Measurements from ENCODE around the gene GGCT.

Gene GGCT

GRCh38 chr7:30478349-30479201, 26.1 kb downstream of the GGCT start, which contains the start of gene NOD1:
Gene NOD1, minus strand, starts transcription at chr7:30478784. Its CDS starts 21,863 bp downstream, at chr7:30456921.
- peak; percentile 56 for DNase-seq (ENCODE audit: low read depth)

GRCh38 chr7:30476459-30477145, 28.0 kb downstream of the GGCT start:
- DNase-seq (ENCODE audit: low read depth), result no peak

GRCh38 chr7:30475580-30475979, 29.0 kb downstream of the GGCT start:
- no peak for DNase-seq (ENCODE audit: low read depth)

- no peak for DNase-seq (ENCODE audit: low read depth)
Measured at GRCh38 chr7:30474893-30475292, 29.7 kb downstream of the GGCT start.

GRCh38 chr7:30474485-30474884, 30.1 kb downstream of the GGCT start:
- no peak for DNase-seq (ENCODE audit: low read depth)

GRCh38 chr7:30473903-30474302, 30.7 kb downstream of the GGCT start:
- no peak for DNase-seq (ENCODE audit: low read depth)

GRCh38 chr7:30472784-30473775, 31.5 kb downstream of the GGCT start:
- no peak for DNase-seq (ENCODE audit: low read depth)

- no peak for DNase-seq (ENCODE audit: low read depth)
Measured at GRCh38 chr7:30472081-30472783, 32.4 kb downstream of the GGCT start.

- no peak for DNase-seq (ENCODE audit: low read depth)
Measured at GRCh38 chr7:30471205-30471604, 33.4 kb downstream of the GGCT start.

- no peak for DNase-seq (ENCODE audit: low read depth)
Measured at GRCh38 chr7:30470771-30471170, 33.9 kb downstream of the GGCT start.

GRCh38 chr7:30470163-30470770, 34.4 kb downstream of the GGCT start:
- DNase-seq (ENCODE audit: low read depth), result no peak

- DNase-seq (ENCODE audit: low read depth), result peak; percentile 77
Measured at GRCh38 chr7:30469303-30469702, 35.3 kb downstream of the GGCT start.

- DNase-seq (ENCODE audit: low read depth), result no peak
Measured at GRCh38 chr7:30468791-30469190, 35.8 kb downstream of the GGCT start.

- no peak for DNase-seq (ENCODE audit: low read depth)
Measured at GRCh38 chr7:30468041-30468440, 36.6 kb downstream of the GGCT start.

GRCh38 chr7:30467271-30467670, 37.4 kb downstream of the GGCT start:
- DNase-seq (ENCODE audit: low read depth), result no peak

GRCh38 chr7:30466266-30466665, 38.4 kb downstream of the GGCT start:
- no peak for DNase-seq (ENCODE audit: low read depth)

- DNase-seq (ENCODE audit: low read depth), result no peak
Measured at GRCh38 chr7:30465811-30466180, 38.8 kb downstream of the GGCT start.

- no peak for DNase-seq (ENCODE audit: low read depth)
Measured at GRCh38 chr7:30465046-30465810, 39.4 kb downstream of the GGCT start.

GRCh38 chr7:30464231-30464671, 40.4 kb downstream of the GGCT start:
- no peak for DNase-seq (ENCODE audit: low read depth)

Measured in HS-5 (cell line).